Measurements from ENCODE around the gene TMEM150A.
"Not testable (repeated sequence)": the region's sequence is repeated elsewhere in the genome, so short reads cannot be mapped to it uniquely, and the experiment has no call there.

The TMEM150A gene, protein sequence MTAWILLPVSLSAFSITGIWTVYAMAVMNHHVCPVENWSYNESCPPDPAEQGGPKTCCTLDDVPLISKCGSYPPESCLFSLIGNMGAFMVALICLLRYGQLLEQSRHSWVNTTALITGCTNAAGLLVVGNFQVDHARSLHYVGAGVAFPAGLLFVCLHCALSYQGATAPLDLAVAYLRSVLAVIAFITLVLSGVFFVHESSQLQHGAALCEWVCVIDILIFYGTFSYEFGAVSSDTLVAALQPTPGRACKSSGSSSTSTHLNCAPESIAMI

DNA sequence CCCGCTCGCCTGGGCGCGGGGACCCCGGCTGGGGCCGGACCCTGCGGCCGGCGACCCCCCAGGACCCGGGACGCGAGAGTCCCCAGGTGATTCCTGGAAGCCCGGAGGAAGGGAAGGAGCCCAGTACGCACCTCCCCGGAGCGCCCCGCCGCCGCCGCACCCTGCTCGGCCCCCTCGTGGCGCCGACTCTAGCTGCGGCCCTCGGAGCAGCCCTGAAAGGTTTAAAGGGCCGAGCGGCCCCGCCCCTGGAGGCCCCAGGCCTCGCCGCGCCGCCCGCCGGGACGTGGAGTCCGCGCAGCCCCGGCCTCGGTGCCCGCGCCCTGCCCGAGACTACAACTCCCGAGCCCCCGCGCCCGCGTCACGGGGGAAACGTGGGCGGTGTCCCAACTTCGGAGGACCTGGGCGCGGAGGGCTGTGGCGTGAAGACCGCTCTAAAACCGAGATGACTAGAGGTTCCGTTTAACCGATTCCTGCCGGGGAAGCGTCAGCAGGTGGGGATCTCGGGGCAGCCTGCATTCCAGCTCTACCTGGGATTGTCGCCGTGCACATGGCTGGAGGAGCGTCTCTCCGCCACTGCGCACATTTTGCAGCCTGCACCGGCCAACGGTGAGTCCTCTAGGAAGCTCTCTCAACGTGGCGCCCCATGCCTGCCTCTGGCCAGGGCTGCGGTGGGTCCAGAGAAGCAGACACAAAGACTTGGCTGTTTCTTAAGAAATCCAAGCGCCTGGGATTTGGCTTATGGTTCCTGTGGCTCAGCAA lies at the start of gene TMEM150A:
Gene TMEM150A, minus strand, starts transcription at position 223 of the 759 bp plus-strand sequence. CDS start 750 bp downstream, outside the sequence.
- peak; percentile 61 for DNase-seq (ENCODE audit: low spot score)

DNA sequence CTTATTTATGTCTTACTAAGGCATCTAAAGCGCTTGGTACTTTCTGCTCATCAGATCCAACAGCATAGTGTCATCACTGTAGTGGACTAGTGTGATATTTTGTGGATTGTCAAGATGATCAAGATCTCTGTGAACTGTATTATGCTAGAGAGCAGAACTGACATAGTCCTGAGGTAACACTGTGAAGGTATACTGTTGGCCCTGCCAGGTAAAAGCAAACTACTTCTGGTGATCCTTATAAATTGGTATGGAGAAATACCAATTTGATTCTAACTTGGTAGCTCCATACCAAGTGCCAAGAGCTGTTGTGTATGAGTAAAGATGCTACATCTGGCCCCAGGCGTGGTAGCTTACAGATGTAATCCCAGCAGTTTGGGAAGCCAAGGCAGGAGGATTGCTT lies 49.6 kb upstream of the TMEM150A start:
- no peak for DNase-seq (ENCODE audit: low spot score)

DNA sequence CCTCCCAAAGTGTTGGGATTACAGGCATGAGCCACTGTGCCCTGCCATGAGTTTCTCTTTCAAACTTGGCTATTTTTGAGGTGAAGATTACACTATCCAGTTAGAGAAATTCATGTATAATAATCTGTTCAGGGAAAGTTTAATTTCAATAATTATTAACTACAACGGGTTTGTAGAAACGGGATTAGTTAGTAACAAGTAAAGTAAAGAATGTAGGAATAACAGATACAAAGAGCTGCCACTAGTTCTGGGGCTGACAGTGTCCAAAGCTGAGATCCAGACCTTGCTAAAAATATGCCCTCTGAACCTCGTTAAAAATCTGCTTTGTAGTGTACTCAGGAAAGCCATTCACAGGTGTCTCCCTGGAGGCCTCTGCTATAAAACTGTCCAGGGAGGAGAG lies 48.6 kb upstream of the TMEM150A start:
- DNase-seq (ENCODE audit: low spot score) = no peak

DNA sequence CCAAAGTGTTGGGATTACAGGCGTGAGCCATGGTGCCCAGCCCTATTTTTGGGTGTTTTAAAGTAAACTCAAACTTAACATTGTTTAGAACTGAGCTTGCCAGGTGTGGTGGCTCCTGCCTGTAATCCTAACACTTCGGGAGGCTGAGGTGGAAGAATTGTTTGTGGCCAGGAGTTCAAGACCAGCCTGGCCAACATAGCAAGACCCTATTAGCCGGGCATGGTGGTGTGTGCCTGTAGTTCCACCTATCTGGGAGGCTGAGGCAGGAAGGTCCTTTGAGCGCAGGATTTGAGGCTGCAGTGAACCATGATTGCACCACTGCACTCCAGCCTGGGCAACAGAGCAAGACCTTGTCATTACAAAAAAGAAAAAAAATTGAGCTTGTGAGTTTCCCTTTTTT lies 48.0 kb upstream of the TMEM150A start:
- no peak for DNase-seq (ENCODE audit: low spot score)

DNA sequence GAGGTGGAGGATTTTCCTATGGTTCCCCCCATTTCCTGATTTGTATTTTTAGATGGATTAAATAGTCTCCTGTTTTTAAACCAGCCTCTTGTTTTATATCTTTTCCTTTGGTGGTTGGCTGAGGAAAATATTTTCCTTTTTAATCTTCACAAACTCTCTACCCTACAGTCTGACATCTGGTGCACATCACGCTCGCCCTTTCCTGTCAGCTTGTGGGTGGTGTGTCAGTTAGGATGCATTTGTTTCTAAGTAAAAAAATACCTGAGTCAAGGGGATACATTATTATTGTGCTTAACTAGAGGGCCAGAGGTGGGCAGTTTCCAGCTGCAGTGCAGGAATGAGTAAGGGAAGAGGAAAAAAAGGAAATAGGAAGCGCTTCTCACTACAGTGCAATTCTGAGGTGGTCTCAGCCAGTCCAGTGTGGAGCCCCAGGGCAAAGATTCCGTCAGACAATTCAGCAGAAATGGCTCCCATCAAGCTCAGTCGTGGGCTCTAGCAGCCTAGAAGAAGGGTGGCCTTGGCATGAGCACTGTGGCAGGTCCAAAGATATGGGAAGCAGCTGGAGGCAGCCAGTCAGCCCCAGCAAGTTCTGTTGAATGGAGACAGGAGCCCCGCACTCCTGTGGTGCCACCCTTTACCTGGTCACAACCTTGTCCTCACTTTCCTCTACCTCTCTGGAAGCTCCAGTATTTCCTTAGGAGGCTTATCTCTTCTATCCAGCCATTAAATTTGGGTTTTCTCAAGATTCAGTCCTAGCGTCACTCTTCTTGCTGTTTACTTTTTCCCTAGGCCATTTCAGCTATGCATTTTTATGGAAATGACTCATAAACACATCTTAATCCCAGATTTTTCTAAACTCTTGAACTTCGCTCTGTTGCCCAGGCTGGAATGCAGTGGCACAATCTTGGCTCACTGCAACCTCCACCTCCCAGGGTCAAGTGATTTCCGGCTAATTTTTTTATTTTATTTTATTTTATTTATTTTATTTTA lies 47.0 kb upstream of the TMEM150A start:
- no peak for DNase-seq (ENCODE audit: low spot score)

DNA sequence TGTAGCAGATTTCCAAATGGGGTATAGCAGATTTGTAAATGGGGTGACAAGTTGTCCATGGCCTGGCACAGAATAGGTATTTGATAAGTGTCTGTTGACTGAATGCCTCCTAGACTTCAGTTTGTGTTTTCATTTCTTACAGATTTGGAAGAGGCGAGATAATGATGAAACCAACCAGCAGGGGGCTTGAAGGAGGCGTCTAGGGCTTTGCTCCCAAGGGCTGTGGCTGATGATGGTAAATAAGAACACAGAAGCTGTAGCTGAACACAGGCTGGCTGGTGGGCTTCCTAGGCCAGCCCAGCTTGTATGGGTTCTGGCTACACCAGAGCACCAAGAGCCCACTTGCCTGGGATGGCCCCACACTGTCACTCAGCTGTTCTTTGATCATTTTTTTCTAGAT lies 46.1 kb upstream of the TMEM150A start:
- peak; percentile 25 for DNase-seq (ENCODE audit: low spot score)

DNA sequence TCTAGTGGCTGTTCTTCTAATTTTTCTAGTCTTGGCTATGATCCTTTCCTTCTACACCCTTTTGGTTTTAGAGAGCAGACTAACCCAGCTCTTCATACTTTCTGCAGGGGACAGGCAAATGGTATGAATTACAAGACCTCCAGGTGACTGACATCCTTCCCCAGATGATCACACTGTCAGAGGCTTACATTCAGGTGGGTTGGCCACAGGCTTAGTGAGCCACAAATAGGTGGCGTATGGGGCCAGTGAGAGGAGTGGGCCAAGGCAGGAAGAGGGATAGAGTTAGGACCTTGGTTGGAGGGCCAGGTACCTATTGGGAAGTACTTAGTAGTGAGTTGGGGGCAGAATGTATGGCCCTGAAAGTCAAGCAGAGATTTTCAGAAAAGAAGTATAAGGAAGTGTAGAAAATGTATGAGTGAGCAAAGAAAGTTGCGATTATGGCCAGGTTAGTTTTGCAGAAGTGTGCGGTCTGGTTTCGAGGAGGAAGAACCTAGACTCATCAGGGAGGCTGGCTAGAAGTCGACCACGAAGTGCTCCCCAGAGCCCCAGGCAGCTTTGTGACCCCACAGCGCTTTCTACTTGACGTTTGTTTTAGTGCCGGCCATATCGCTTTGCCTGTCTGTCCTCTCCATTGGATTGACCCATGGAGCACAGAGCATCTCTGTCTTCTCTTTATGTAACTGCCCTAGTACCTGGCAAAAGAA lies 45.5 kb upstream of the TMEM150A start:
- no peak for DNase-seq (ENCODE audit: low spot score)

DNA sequence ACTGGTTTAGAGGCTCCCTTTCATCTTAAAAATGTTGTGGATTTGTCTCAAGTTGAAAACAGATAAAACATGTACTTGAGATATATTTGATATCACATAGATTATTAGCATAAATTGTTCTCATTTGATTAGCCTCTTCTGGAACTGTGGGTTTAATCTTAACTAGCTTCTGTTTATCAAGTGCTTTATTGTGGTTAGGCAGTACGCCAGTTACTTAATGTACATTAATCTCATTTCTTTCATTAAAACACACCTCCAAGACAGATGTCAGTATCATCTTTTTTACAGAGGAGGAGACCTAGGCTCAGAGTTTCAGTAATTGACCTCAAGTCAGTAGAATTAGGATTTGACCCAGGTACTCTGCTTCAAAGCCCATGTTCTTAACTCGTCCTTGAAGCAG lies 43.7 kb upstream of the TMEM150A start:
- DNase-seq (ENCODE audit: low spot score) = no peak

DNA sequence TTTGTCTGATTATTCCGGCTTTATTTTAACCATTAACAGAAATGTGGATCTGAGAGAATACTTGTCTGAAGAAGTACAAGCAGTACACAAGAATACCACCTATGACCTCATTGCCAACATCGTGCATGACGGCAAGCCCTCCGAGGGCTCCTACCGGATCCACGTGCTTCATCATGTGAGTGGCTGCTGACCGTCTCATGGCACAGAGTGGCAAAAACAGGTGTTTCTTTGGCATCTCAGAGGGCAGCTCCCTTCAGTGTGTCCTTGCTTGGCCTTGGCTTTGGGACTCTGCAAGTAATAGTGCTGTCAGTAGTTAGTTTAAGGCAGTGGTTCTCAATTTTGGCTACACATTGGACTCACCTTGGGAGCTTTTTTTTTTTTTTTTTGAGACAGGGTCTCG lies 42.4 kb upstream of the TMEM150A start:
- no peak for DNase-seq (ENCODE audit: low spot score)

DNA sequence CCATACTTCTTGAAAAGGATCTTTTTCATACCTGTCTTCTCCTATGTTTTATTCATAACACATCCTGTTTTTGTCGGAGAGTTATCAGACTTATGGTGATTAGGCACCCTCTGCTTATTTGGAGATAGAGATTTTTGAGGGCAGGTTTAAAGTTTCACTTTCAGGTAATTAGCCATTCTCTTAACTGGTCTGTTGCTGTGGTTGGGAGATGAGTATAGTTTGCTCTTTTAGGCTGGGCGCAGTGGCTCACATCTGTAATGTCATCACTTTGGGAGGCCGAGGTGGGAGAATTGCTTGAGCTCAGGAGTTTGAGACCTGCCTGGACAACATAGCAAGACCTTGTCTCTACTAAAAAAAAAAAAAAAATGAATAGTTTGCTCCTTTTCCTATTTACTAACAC lies 40.2 kb upstream of the TMEM150A start:
- no peak for DNase-seq (ENCODE audit: low spot score)

DNA sequence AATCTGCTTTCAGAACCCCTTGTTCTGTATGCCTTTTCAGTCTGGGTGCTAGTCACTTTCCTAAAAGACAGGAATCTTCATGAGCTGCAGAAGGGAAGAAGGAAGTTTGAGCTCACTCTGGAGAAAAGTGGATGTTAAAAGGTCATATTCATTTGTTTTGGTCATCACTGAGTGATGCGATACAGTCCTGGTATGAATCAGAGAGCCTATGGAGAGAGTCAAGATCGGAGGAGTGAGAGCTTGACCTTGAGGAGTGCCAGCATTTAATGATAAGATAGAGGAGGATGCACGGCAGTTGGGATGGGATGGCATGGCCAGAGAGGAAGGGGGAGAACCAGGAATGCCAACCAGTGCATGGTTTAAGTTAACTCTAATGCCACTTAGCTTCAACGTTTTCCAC lies 33.1 kb upstream of the TMEM150A start:
- no peak for DNase-seq (ENCODE audit: low spot score)

DNA sequence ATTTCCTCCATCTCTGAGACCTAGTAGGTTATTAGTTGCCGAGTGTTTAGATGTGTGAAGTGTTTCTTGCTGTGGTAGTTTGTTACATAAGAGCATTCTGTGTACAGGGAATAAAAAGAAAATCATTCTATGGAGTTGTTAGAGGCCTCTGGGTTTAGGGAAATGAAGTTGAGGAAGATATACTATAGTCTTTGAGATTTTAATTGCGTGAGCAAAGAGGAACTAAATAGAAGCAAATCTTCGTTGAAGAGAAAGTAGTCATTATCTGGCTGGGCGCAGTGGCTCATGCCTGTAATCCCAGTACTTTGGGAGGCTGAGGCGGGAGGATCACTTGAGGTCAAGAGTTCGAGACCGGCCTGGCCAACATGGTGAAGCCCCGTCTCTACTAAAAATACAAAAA lies 32.5 kb upstream of the TMEM150A start:
- DNase-seq (ENCODE audit: low spot score) = no peak

DNA sequence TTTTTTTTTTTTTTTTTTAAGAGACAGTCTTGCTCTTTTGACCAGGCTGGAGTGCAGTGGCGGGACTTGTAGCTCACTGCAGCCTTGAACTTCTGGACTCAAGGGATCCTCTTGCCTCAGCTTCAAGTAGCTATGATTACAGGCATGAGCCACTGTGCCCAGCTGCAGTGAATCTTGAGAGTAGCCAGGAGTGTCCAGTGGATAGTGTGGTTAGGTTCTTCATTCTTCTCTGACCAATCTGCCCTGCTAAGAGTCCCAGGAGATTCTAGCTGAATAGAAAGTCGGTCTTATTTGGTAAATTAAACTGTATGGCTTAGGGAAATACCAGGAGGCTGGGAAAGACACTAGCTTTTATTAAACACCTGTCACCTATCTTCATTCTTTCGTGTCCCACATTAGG lies 28.8 kb upstream of the TMEM150A start:
- DNase-seq (ENCODE audit: low spot score) = no peak

DNA sequence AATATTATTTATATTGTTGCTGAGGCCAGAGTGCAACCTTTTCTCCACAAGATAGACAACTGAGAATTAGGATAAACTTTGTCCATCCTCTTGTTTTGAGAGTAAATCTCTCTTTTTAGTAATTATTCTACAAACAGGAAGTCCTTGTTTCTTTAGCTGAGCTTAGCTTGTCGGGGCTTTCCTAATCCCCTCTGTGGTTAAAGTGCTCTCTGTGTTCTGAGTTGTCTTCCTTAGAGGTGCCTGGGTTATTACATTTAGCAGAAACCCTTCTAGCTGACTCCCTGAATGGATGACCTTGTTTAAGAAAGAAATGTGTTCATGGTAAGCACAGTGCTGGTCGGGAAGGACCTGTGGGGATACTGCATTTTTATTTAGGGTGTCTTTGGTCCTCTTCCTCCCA lies 26.2 kb upstream of the TMEM150A start:
- DNase-seq (ENCODE audit: low spot score) = no peak

DNA sequence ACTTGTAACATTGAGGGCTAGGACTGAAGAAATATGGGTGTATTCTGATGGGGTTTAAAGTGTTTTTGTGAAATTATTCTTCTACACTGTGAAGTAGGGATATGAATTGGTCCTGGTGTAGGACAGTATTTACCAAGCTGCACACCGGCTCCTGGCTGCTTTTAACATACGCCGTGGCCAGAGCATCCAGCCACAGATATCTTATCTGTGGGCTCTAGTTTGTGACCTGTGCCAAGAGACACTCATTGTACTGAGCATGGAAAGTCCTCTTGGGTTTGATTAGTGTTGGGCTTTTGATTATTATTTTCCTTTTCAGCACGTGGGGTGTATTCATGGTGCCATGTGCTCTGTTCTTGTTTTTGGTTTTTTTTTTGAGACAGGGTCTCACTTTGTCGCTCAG lies 21.5 kb upstream of the TMEM150A start:
- DNase-seq (ENCODE audit: low spot score) = no peak

DNA sequence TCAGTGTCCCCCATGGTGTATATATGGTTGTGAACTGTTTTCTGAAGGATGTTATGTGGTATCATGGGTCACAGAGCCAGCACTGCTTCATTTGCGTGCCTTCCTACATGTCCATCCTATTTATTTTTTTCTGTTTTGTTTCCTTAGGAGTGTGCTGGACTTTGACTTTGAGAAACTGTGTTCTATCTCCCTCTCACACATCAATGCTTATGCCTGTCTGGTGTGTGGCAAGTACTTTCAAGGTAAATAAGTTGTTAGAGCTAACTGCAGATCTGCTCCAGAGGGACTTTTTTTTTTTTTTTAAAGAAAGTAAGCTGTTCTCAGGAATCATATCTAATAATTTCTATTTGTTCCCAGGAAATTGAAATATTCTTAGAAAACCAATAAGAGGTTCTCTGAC lies 18.8 kb upstream of the TMEM150A start:
- DNase-seq (ENCODE audit: low spot score) = no peak

DNA sequence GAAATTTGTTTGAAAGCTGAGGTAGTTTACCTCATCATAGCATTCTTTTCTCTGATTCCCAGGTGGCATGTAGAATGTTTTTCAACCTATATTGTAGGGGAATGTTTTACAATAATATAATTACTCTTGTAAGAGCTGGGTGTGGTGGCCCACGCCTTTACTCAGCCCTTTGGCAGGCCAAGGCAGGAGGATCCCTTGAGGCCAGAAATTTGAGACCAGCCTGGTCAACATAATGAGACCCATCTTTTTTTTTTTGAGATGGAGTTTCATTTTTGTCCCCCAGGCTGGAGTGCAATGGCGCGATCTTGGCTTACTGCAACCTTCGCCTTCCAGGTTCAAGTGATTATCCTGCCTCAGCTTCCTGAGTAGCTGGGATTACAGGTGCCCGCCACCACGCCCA lies 17.1 kb upstream of the TMEM150A start:
- DNase-seq (ENCODE audit: low spot score) = no peak

DNA sequence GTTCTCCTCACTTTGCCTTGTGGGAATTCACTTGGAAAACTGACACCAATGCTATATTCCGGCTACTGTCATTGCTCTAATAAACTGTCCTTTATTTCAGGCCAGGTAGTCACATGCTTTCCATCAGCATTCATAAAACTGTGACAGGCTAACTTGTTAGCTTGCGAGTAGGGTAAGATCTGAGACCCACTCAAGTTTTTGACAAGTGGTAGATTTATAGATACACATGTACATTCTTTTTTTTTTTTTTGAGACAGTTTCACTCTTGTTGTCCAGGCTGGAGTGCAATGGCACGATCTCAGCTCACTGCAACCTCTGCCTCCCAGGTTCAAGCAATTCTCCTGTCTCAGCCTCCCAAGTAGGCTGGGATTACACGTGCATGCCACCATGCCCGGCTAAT lies 15.2 kb upstream of the TMEM150A start:
- not testable (repeated sequence) for DNase-seq (ENCODE audit: low spot score)

DNA sequence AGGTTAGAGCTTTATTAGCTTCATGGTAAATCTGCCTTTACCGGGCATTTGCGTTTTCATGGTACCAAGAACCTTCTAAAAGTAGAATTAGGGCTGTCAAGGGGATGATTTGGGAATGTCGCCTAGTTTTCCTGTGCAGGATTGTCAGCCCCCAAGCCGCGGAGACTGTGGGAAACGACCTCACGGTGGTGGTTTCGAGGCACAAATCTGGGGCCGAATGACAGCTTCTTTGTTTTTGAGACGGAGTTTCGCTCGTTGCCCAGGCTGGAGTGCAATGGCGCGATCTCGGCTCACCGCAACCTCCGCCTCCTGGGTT lies 12.9 kb upstream of the TMEM150A start:
- no peak for DNase-seq (ENCODE audit: low spot score)

DNA sequence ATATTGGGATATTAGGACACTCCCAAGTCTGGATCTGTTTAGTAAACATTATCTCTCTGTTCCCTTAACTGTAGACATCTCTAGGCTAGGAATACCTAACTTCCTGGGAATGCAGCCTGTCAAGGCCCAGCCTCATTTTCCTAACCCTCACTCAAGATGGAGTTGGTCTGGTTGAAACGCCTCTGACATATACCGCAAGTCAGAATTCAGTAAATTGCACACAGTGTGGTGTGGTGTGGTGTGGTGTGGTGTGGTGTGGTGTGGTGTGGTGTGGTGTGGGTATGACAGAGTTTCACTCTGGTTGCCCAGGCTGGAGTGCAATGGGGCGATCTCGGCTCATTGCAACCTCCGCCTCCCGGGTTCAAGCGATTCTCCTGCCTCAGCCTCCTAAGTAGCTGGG lies 12.3 kb upstream of the TMEM150A start:
- DNase-seq (ENCODE audit: low spot score) = not testable (repeated sequence)

DNA sequence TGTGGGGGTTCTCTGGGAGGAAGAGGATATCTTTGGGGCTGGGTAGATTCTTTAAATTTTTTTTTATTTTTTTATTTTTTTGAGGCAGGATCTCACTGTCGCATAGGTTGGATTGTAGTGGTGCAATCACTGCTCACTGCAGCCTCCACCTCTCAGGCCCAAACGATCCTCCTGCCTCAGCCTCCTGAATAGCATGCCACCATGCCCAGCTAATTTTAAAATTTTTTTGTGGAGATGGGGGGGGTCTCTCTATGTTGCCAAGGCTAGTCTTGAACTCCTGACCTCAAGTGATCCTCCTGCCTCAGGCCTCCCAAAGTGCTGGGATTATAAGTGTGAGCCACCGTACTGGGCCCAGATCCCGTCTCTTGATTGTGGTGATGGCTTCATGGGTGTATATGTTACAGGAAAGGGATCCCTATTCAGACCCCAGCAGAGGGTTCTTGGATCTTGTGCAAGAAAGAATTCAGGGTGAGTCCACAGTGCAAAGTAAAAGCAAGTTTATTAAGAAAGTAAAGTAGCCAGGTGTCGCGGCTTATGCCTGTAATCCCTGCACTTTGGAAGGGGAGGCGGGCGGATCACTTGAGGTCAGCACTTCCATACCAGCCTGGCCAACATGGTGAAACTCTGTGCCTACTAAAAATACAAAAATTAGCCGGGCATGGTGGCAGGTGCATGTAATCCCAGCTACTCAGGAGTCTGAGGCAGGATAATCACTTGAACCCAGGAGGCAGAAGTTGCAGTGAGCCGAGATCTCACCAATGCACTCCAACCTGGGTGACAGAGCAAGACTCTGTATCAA lies 11.4 kb upstream of the TMEM150A start:
- DNase-seq (ENCODE audit: low spot score) = no peak

Data from hematopoietic multipotent progenitor cell treated with erythropoietin and hydrocortisone succinate and interleukin-3 and kit ligand, for 15 days (in vitro differentiated cells).